Common myeloid progenitor, CD34-positive (primary cell): ENCODE results near the gene NADSYN1.
"Not testable (repeated sequence)": the region's sequence is repeated elsewhere in the genome, so short reads cannot be mapped to it uniquely, and the experiment has no call there.

Experiments used
- CTCF ChIA-PET: fragments of 350-600 bp; sonication (Branson Sonifier 250); formaldehyde crosslinking; loops from one replicate; lab custom pipeline; 2021; ENCODE audit warnings: antibody characterized with exemption; lab: Charles Lee
- POLR2A ChIA-PET: fragments of 350-600 bp; sonication (Branson Sonifier 250); formaldehyde crosslinking; loops from one replicate; lab custom pipeline; 2021; ENCODE audit warnings: antibody characterized with exemption; lab: Charles Lee
- DNase-seq, 3 donors: peaks; one replicate each; pipeline versions ENCODE4 v3.0.0 to v3.0.0-alpha.2; 2013
- H3K27ac ChIP-seq, 2 experiments: 1 replicate in 1 of 2; 2 replicates in 1 of 2; pipeline ENCODE4 v1.7.0; 2013; ENCODE audit warnings: inconsistent platforms in 2 of 2, low read length in 2 of 2, mild to moderate bottlenecking in 2 of 2, low read depth in 1 of 2, moderate library complexity in 1 of 2; ENCODE audit not compliant: severe bottlenecking in 2 of 2, insufficient read depth in 1 of 2, poor library complexity in 1 of 2
- H3K27me3 ChIP-seq, 5 experiments: replicated peaks in 2 of 5; 1 replicate in 3 of 5; 2 replicates in 2 of 5; pipeline versions ENCODE4 v1.6.1 to v1.7.0; 2013; ENCODE audit warnings: low read length in 4 of 5, mild to moderate bottlenecking in 2 of 5, moderate library complexity in 2 of 5, inconsistent platforms in 1 of 5; ENCODE audit not compliant: insufficient read depth in 5 of 5, control insufficient read depth in 4 of 5
- H3K36me3 ChIP-seq, 4 experiments: 1 replicate in 2 of 4; 2 replicates in 2 of 4; pipeline versions ENCODE4 v1.6.1 to v1.7.0; 2013; ENCODE audit warnings: low read length in 3 of 4, control low read depth in 1 of 4, mild to moderate bottlenecking in 1 of 4; ENCODE audit not compliant: control insufficient read depth in 4 of 4, insufficient read depth in 4 of 4
- H3K4me1 ChIP-seq, 4 experiments: 1 replicate in 3 of 4; 2 replicates in 1 of 4; pipeline versions ENCODE4 v1.6.1 to v1.7.1; 2013; ENCODE audit warnings: low read length in 3 of 4, mild to moderate bottlenecking in 3 of 4, control low read depth in 1 of 4, inconsistent platforms in 1 of 4, moderate library complexity in 1 of 4; ENCODE audit not compliant: control insufficient read depth in 4 of 4, insufficient read depth in 4 of 4; ENCODE audit errors: control extremely low read depth in 1 of 4
- H3K4me3 ChIP-seq, 7 experiments: 1 replicate in 4 of 7; 2 replicates in 3 of 7; pipeline versions ENCODE4 v1.5.1 to v1.7.0; 2013; ENCODE audit warnings: mild to moderate bottlenecking in 7 of 7, low read length in 6 of 7, moderate library complexity in 6 of 7, inconsistent platforms in 2 of 7, low read depth in 2 of 7, control low read depth in 1 of 7; ENCODE audit not compliant: insufficient read depth in 4 of 7, control insufficient read depth in 1 of 7; ENCODE audit errors: extremely low read depth in 1 of 7
- H3K9me3 ChIP-seq, 5 experiments: 1 replicate in 4 of 5; 2 replicates in 1 of 5; pipeline versions ENCODE4 v1.6.1 to v1.7.1; 2013; ENCODE audit warnings: low read length in 4 of 5, mild to moderate bottlenecking in 2 of 5, inconsistent platforms in 1 of 5, low read depth in 1 of 5, moderate library complexity in 1 of 5; ENCODE audit not compliant: control insufficient read depth in 4 of 5, insufficient read depth in 2 of 5; ENCODE audit errors: control extremely low read depth in 1 of 5
- WGBS: methylation state at CpG from one replicate; pipeline ENCODE4 v1.1.5; 2013; ENCODE audit not compliant: insufficient coverage; 5-methylcytosine and 5-hydroxymethylcytosine counted together

The NADSYN1 gene

DNA sequence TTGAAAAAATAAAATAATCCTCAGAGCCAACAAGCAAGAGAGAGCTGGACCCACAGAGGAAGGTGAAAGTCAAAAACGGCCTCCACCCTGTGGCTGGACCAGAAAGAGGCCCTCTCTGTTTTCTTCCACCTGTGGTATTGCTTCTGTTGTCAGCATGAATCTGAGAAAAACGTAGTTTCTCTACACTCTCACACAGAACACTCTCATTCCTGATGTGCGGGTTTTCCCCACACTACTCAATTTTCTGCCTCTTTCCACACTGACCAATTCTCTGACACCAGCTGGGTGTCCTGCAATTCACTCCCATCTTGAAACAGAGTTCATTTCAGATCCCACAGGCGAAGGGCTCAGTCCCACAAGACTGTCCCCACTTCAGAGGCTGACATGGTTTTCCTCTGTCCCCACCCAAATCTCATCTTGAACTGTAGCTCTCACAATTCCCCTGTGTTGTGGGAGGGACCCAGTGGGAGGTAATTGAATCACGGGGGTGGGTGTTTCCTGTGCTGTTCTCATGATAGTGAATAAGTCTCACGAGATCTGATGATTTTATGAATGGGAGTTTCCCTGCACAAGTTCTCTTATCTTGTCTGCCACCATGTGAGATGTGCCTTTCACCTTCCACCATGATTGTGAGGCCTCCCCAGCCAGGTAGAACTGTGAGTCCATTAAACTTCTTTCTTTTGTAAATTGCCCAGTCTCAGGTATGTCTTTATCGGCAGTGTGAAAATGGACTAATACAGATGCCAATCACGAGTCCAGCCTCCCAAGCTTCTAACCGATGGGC, 87.7 kb downstream of the NADSYN1 start:
- DNase-seq, CTCF ChIA-PET: not testable (repeated sequence)
- WGBS, result 96% methylated on average over 9 of the region's 9 CpGs

DNA sequence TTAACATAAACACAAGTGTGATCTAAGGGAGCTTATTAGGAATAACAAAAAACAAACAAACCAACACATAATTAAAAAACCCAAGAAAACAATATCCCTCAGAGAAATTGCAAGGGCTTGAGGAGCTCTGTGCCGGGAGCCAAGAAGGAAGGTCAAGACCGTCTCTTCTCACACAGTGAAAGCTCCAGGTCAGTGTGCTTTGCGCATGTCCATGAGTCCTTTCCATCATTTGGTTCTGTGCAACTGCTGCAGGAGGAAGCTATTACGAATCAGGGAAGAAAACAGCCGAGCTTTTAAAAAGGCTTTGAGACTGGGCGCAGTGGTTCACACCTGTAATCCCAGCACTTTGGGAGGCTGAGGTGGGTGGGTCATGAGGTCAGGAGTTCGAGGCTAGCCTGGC, 89.4 kb downstream of the NADSYN1 start:
- peaks cover 0 to 7% (median 0%) of the 10 kb centered on the region in 5 experiments for H3K9me3 ChIP-seq
- WGBS, result 100% methylated on average over 5 of the region's 7 CpGs
- H3K36me3 ChIP-seq, result no peaks in the 10 kb centered on the region
- ChIA-PET POLR2A (no interaction called here), CTCF (interaction anchor here (1.4 kb wide), 1 partner anchor 37 kb away, joined by 3 read pairs; no protein-coding TSS in a partner anchor)
- no peak overlapping the region for H3K27ac ChIP-seq
- peaks cover 2 to 43% (median 17%) of the 10 kb centered on the region in 4 experiments for H3K4me1 ChIP-seq
- DNase-seq, result no peak
- H3K27me3 ChIP-seq, result no peaks in the 10 kb centered on the region
- H3K4me3 ChIP-seq, result no peak overlapping the region

More for the DNA sequence above, 87.7 kb downstream of the NADSYN1 start:
- H3K4me3 ChIP-seq, H3K27me3 ChIP-seq, H3K27ac ChIP-seq, H3K36me3 ChIP-seq, POLR2A ChIA-PET, H3K9me3 ChIP-seq: not testable (repeated sequence)
- H3K4me1 ChIP-seq, result peaks cover 2 to 40% (median 17%) of the 10 kb centered on the region in 4 experiments

DNA sequence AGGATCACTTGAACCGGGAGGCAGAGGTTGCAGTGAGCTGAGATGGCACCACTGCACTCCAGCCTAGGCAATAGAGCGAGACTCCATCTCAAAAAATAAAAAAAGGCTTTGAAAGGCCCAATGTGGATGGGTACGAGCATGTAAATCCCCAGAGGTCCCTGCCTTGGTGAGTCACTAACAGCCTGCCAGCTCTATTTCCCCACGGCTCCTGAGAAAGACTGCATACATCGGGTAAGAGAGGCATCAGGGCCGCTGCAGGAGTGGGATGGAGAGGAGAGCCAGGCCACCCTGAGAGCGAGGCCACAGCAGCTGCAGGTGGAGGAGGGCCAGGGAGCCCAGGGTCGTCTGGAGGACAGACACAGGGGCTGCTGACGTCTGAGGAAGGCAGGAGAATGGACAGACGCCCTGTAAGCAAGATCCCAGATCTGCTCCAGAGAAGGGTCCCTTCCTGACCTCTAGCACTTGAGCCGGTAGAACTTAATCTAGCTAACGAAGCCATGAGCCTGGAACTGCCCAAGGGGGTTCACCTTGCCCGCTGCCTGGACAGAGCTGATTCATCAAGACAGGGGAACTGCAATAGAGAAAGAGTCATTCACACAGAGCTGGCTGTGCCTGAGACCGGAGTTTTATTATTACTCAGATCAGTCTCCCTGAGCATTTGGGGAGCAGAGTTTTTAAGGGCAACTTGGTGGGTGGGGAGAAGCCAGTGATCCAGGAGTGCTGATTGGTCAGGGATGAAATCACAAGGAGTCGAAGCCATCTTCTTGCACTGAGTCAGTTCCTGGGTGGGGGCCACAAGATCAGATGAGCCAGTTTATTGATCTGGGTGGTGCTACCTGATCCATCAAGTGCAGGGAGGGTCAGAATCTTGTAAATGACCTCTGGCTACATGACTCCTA, 90.1 kb downstream of the NADSYN1 start:
- ChIA-PET CTCF (interaction anchor here (1.1 to 1.4 kb wide), 2 partner anchors 21 to 37 kb away, joined by 3 read pairs; no protein-coding TSS in a partner anchor), POLR2A (no interaction called here)
- peaks cover 0 to 7% (median 0%) of the 10 kb centered on the region in 5 experiments for H3K9me3 ChIP-seq
- no peak overlapping the region for H3K27ac ChIP-seq
- DNase-seq, result peak in 2 of 3 donors; percentile 11 to 22
- 91% methylated on average over 15 of the region's 15 CpGs for WGBS
- peaks cover 2 to 44% (median 17%) of the 10 kb centered on the region in 4 experiments for H3K4me1 ChIP-seq
- H3K27me3 ChIP-seq, result no peaks in the 10 kb centered on the region
- no peaks in the 10 kb centered on the region for H3K36me3 ChIP-seq
- H3K4me3 ChIP-seq, result no peak overlapping the region

- ChIA-PET POLR2A (no interaction called here), CTCF (interaction anchor here (1.1 kb wide), 1 partner anchor 20 kb away, joined by 3 read pairs; no protein-coding TSS in a partner anchor)
- Histone ChIP-seq H3K4me3 (peak overlapping the region in 2 of 7 experiments; percentile 4 to 16), H3K27me3 (no peaks in the 10 kb centered on the region), H3K27ac (no peak overlapping the region), H3K36me3 (no peaks in the 10 kb centered on the region), H3K4me1 (peaks cover 2 to 46% (median 17%) of the 10 kb centered on the region in 4 experiments), H3K9me3 (peaks cover 0 to 7% (median 0%) of the 10 kb centered on the region in 5 experiments)
- WGBS, result 6% methylated on average over 8 of the region's 8 CpGs
- peak; percentile 36 to 87 (median 79) for DNase-seq
These were observed 90.9 kb downstream of the NADSYN1 start for GRCh38 chr11:71543866-71544265.

DNA sequence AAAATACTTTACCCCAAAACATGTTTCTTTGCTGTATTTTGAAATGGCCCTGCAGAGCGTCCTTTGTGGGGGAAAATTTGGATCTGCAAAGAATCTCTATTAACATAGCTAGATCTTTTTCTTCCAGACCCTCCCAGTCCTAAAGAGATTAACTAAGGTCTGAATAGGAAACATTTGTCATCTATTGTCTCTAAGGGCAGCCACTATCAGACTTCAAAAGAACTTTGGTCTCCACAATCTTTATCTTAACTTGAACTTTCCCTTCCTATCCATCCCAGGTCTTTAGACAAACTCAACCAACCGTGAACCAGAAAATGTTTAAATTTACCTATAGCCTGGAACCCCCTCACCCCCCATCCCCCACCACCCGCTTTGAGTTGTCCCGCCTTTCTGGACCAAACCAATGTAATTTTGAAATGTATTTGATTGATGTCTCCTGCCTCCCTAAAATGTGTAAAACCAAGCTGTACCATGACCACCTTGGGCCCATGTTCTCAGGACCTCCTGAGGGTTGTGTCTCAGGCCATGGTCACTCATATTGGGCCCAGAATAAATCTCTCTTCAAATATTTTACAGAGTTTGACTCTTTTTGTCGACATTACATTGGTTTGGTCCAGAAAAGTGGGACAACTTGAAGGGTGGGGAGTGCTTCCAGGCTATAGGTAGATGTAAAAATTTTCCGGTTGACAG, 91.7 kb downstream of the NADSYN1 start:
- DNase-seq, result no peak
- ChIA-PET CTCF (no interaction called here), POLR2A (no interaction called here)
- WGBS, result 100% methylated on average over 2 of the region's 6 CpGs
- peaks cover 2 to 46% (median 17%) of the 10 kb centered on the region in 4 experiments for H3K4me1 ChIP-seq
- no peak overlapping the region for H3K4me3 ChIP-seq
- H3K36me3 ChIP-seq, result no peaks in the 10 kb centered on the region
- peaks cover 0 to 7% (median 0%) of the 10 kb centered on the region in 5 experiments for H3K9me3 ChIP-seq
- H3K27ac ChIP-seq, result no peak overlapping the region
- H3K27me3 ChIP-seq, result no peaks in the 10 kb centered on the region

GRCh38 chr11:71545405-71545966, 92.5 kb downstream of the NADSYN1 start:
- no peaks in the 10 kb centered on the region for H3K36me3 ChIP-seq
- no peak overlapping the region for H3K27ac ChIP-seq
- CTCF ChIA-PET, result no interaction called here
- no peaks in the 10 kb centered on the region for H3K27me3 ChIP-seq
- POLR2A ChIA-PET, result no interaction called here
- H3K9me3 ChIP-seq, result peaks cover 0 to 6% (median 0%) of the 10 kb centered on the region in 5 experiments
- H3K4me1 ChIP-seq, result peaks cover 2 to 46% (median 17%) of the 10 kb centered on the region in 4 experiments
- DNase-seq, result no peak
- H3K4me3 ChIP-seq, result no peak overlapping the region
- 96% methylated on average over 6 of the region's 12 CpGs for WGBS
